K562 (cell line): ENCODE results near the gene TM7SF3. TPM values are rescaled to one million over a fixed set of nuclear protein-coding genes. Genes with fewer than 3 reads are reported as not detected.

Source experiments
- ATAC-seq: fragments of 200-7000 bp; cut with Tn5 transposase; 3 replicates; pipeline ENCODE4 v1.9.1; 2020; ENCODE audit warnings: moderate library complexity
- BruUV-seq: library from RNA; stranded (reverse); fragments of 400-500 nt; replicated peaks from 2 replicates; lab custom pipeline; 2021; lab: Mats Ljungman, UMichigan
- CTCF ChIA-PET: fragments of 300-600 bp; formaldehyde crosslinking; extraction: SDS; loops from one replicate; lab custom pipeline; 2021; ENCODE audit warnings: low intra/inter-chr PET ratio; lab: Yijun Ruan, JAX
- POLR2A ChIA-PET: fragments of 300-600, 350-650 bp; sonication (Branson Sonifier 250); formaldehyde crosslinking; extraction: SDS; loops from one replicate; lab custom pipeline; 2021; ENCODE audit warnings: antibody characterized with exemption, inconsistent platforms; lab: Yijun Ruan, JAX
- DNase-seq, 4 experiments: peaks; one replicate each; pipeline versions ENCODE4 v3.0.0 to v3.0.0-alpha.2; 2011 to 2018; ENCODE audit warnings: low spot score in 3 of 4, mixed read lengths in 3 of 4; ENCODE audit errors: extremely low read depth in 1 of 4
- FAIRE-seq: peaks from 2 replicates; lab custom pipeline; 2011; peaks lifted over from hg19 to GRCh38; lab: Jason Lieb, UNC
- H2AFZ ChIP-seq: 2 replicates; pipeline ENCODE4 v1.6.0; 2011; ENCODE audit warnings: low read depth, low read length, control low read depth, inconsistent platforms
- H3K27ac ChIP-seq: fragments of 200-600 bp; 3 replicates; pipeline ENCODE4 v1.8.0; 2011; ENCODE audit warnings: low read depth, mild to moderate bottlenecking, control low read depth, inconsistent platforms, low read length, moderate library complexity, mixed read lengths; ENCODE audit errors: extremely low read depth
- H3K27me3 ChIP-seq, 2 experiments: fragments of 300-600 bp in 1 of 2; 2 replicates in 1 of 2; 3 replicates in 1 of 2; pipeline versions ENCODE4 v1.6.0 to v1.8.0; 2011; ENCODE audit warnings: inconsistent platforms in 2 of 2, low read length in 2 of 2, mild to moderate bottlenecking in 1 of 2, mixed read lengths in 1 of 2, moderate library complexity in 1 of 2; ENCODE audit not compliant: control insufficient read depth in 2 of 2, insufficient read depth in 2 of 2
- H3K36me3 ChIP-seq: fragments of 300-600 bp; 3 replicates; pipeline ENCODE4 v1.8.0; 2011; ENCODE audit warnings: mild to moderate bottlenecking, low read length, inconsistent platforms; ENCODE audit not compliant: control insufficient read depth, insufficient read depth
- H3K4me1 ChIP-seq, 2 experiments: fragments of 200-600 bp in 1 of 2; replicated peaks in 1 of 2; 2 replicates in 1 of 2; 3 replicates in 1 of 2; pipeline versions ENCODE4 v1.5.1 to v1.8.0; 2011; ENCODE audit warnings: inconsistent platforms in 2 of 2, low read length in 2 of 2, mild to moderate bottlenecking in 1 of 2, mixed read lengths in 1 of 2, moderate library complexity in 1 of 2; ENCODE audit not compliant: control insufficient read depth in 2 of 2, insufficient read depth in 2 of 2
- H3K4me2 ChIP-seq: 2 replicates; pipeline ENCODE4 v1.6.1; 2011; ENCODE audit warnings: low read length, control low read depth, inconsistent platforms, mixed read lengths; ENCODE audit not compliant: insufficient read depth
- H3K4me3 ChIP-seq: fragments of 200-600 bp; sonication (generic), shearing (Covaris generic); 2 replicates; pipeline ENCODE4 v1.5.1; 2016; ENCODE audit warnings: control low read depth, inconsistent platforms
- H3K79me2 ChIP-seq: fragments of 200-600 bp; 3 replicates; pipeline ENCODE4 v1.8.0; 2011; ENCODE audit warnings: low read length, inconsistent platforms; ENCODE audit not compliant: control insufficient read depth, insufficient read depth
- H3K9ac ChIP-seq, 2 experiments: 2 replicates each; pipeline versions ENCODE4 v1.6.0 to v1.6.1; 2011; ENCODE audit warnings: low read depth in 2 of 2, low read length in 2 of 2, control low read depth in 1 of 2, inconsistent platforms in 1 of 2, mild to moderate bottlenecking in 1 of 2, mixed read lengths in 1 of 2; ENCODE audit not compliant: insufficient read depth in 1 of 2
- H3K9me1 ChIP-seq: one replicate; pipeline ENCODE4 v1.6.0; 2011; ENCODE audit warnings: inconsistent platforms, mild to moderate bottlenecking, low read length, moderate library complexity; ENCODE audit not compliant: control insufficient read depth, insufficient read depth
- H3K9me3 ChIP-seq: replicated peaks from 2 replicates; pipeline ENCODE4 v1.5.1; 2011; ENCODE audit warnings: low read depth, low read length, inconsistent platforms; ENCODE audit not compliant: control insufficient read depth, insufficient read depth
- H4K20me1 ChIP-seq: replicated peaks from 2 replicates; pipeline ENCODE4 v1.6.1; 2011; ENCODE audit warnings: low read length, inconsistent platforms, mixed read lengths; ENCODE audit not compliant: control insufficient read depth, insufficient read depth
- CEBPG ChIP-seq, 3 experiments: fragments of 200-800 bp in 1 of 3; sonication (Bioruptor generic) in 1 of 3; sonication (generic) in 1 of 3; formaldehyde crosslinking in 1 of 3; IDR thresholded peaks in 2 of 3; conservative IDR thresholded peaks in 1 of 3; 2 replicates each; pipeline versions ENCODE4 v1.6.1 to v1.8.0; 2016 to 2022; ENCODE audit warnings: missing compliant biosample characterization in 2 of 3, missing genetic modification characterization in 2 of 3, mild to moderate bottlenecking in 1 of 3, missing genetic modification reagents in 1 of 3
- FIP1L1 ChIP-seq: fragments of 200-400 bp; formaldehyde crosslinking; IDR thresholded peaks from 2 replicates; pipeline ENCODE4 v1.6.1; 2018; ENCODE audit warnings: mild to moderate bottlenecking, low read depth, low read length; ENCODE audit not compliant: poor library complexity, severe bottlenecking
- RBM34 ChIP-seq: fragments of 200-400 bp; formaldehyde crosslinking; IDR thresholded peaks from 2 replicates; pipeline ENCODE4 v1.6.1; 2018; ENCODE audit warnings: low read length, borderline replicate concordance; ENCODE audit not compliant: insufficient read depth
- ZNF133 ChIP-seq: fragments of 250-450 bp; sonication (Bioruptor Pico); IDR thresholded peaks from 2 replicates; pipeline ENCODE4 v1.4.0; 2020; ENCODE audit warnings: mild to moderate bottlenecking
- ZNF41 ChIP-seq: fragments of 250-450 bp; sonication (Bioruptor Pico); conservative IDR thresholded peaks from 2 replicates; pipeline ENCODE4 v1.4.0; 2020; ENCODE audit warnings: mild to moderate bottlenecking
- ZNF431 ChIP-seq: sonication (generic); formaldehyde crosslinking; IDR thresholded peaks from 2 replicates; pipeline ENCODE4 v1.8.0; 2022; ENCODE audit warnings: mild to moderate bottlenecking, missing genetic modification reagents
- WGBS: fragments of 100-300 bp; shearing (Covaris generic); methylation state at CpG from one replicate; pipeline ENCODE4 v1.1.6; 2016; ENCODE audit warnings: low coverage, mixed read lengths; ENCODE audit not compliant: insufficient coverage; ENCODE audit errors: missing lambda C conversion rate; 5-methylcytosine and 5-hydroxymethylcytosine counted together
- in situ Hi-C: fragments of 300-500 bp; cut with MboI; formaldehyde crosslinking; loops from 4 replicates; pipeline ENCODE4 v1.15.0; 2018; ENCODE audit warnings: inconsistent platforms, mixed read lengths
- intact Hi-C: fragments of 100-400 bp; cut with micrococcal nuclease; formaldehyde crosslinking; loops from 2 replicates; pipeline ENCODE4 v1.14.2; 2022
- polyA plus RNA-seq, 8 experiments: library from polyadenylated mRNA; depleted of rRNA in 4 of 8; stranded (reverse) in 5 of 8; unstranded in 3 of 8; fragments of >200 nt; fragmentation: Nextera tagmentation in 2 of 8; fragmentation: Illumina TruSeq in 1 of 8; extraction: Ambion mirVana in 2 of 8; extraction: Trizol in 1 of 8; gene quantifications; 2 replicates each; pipeline versions ENCODE4 v1.2.1 to v1.2.3, GENCODE V29; 2011 to 2014; ENCODE audit warnings: inconsistent platforms in 1 of 8, missing spikeins in 1 of 8
- total RNA-seq, 7 experiments: library from RNA; depleted of rRNA in 6 of 7; stranded (reverse); fragments of >200 nt in 6 of 7; fragmentation: Illumina TruSeq in 2 of 7; extraction: Trizol in 2 of 7; gene quantifications; 2 replicates each; pipeline versions ENCODE4 v1.2.1 to v1.2.3, GENCODE V29; 2011 to 2021; ENCODE audit warnings: low replicate concordance in 1 of 7

TM7SF3 gene
- total and polyA plus RNA-seq, 9 of the 15 experiments (the other 6 are each of a cell fraction or from before 2014, with no cell fraction given): 9.3 to 90.4 (median 24.8) TPM

- BruUV-seq: no TSS peak
- Histone ChIP-seq H3K4me3 (no peak overlapping the region), H3K27ac (no peak overlapping the region), H3K9me1 (no peaks in the 10 kb centered on the region), H3K9ac (no peak overlapping the region), H3K4me1 (no peaks in the 10 kb centered on the region), H2AFZ (no peak overlapping the region), H3K79me2 (no peaks in the 10 kb centered on the region), H3K27me3 (no peaks in the 10 kb centered on the region), H3K4me2 (no peak overlapping the region), H3K9me3 (peaks cover 2% of the 10 kb centered on the region; the same call in 1 of the 2 replicates), H3K36me3 (no peaks in the 10 kb centered on the region), H4K20me1 (no peaks in the 10 kb centered on the region)
- no peak for TF ChIP-seq ZNF133
- peak; percentile 92 for TF ChIP-seq ZNF431
- no peak for TF ChIP-seq ZNF41 (CRISPR knock-in tag)
- no peak for TF ChIP-seq FIP1L1
- POLR2A ChIA-PET: no interaction called here
- ATAC-seq (no peak), FAIRE-seq (no peak), DNase-seq (no peak)
- intact Hi-C loops (no loop called here), in situ Hi-C loops (no loop called here)
- CTCF ChIA-PET: no interaction called here
- 5% methylated on average over 3 of the region's 3 CpGs for WGBS
Observed at GRCh38 chr12:27061317-27061716, 47.1 kb upstream of the TM7SF3 start.

GRCh38 chr12:27060740-27061139, 46.6 kb upstream of the TM7SF3 start:
- Histone ChIP-seq H3K9me3 (peaks cover 2% of the 10 kb centered on the region; the same call in 1 of the 2 replicates), H3K27ac (no peak overlapping the region), H3K27me3 (no peaks in the 10 kb centered on the region), H2AFZ (no peak overlapping the region), H3K9ac (no peak overlapping the region), H3K4me1 (no peaks in the 10 kb centered on the region), H3K4me2 (no peak overlapping the region), H4K20me1 (no peaks in the 10 kb centered on the region), H3K79me2 (no peaks in the 10 kb centered on the region), H3K4me3 (no peak overlapping the region), H3K36me3 (no peaks in the 10 kb centered on the region), H3K9me1 (no peaks in the 10 kb centered on the region)
- TF ChIP-seq RBM34 (no peak), CEBPG (CRISPR knock-in tag; IDR thresholded peaks at IDR 0.05) (no peak), CEBPG (tag; conservative IDR thresholded peaks at IDR 0.05 in 1 of 2, IDR thresholded peaks at IDR 0.05 in 1 of 2) (peak in 1 of 2 experiments; percentile 34; a peak in 1 of 4 replicates)
- in situ Hi-C loops: no loop called here
- intact Hi-C loops: no loop called here
- no peak for FAIRE-seq
- 0% methylated on average over 1 of the region's 2 CpGs for WGBS
- no TSS peak for BruUV-seq
- CTCF ChIA-PET: no interaction called here
- no peak for ATAC-seq
- no peak for DNase-seq
- POLR2A ChIA-PET: no interaction called here
